NB4 (cell line): ENCODE results near the gene CASZ1.

Experiments used
- DNase-seq: peaks from one replicate; pipeline ENCODE4 v3.0.0; 2010; ENCODE audit warnings: low read depth
- H3K4me3 ChIP-seq: one replicate; pipeline ENCODE4 v1.5.1; 2011; ENCODE audit warnings: mild to moderate bottlenecking, low read depth, low read length, moderate library complexity
- CTCF ChIP-seq: IDR thresholded peaks from one replicate; pipeline ENCODE4 v1.5.1; 2012; ENCODE audit warnings: low read depth, low read length
- MAX ChIP-seq: IDR thresholded peaks from 2 replicates; pipeline ENCODE4 v1.6.1; 2011; ENCODE audit warnings: low read depth, low read length
- MYC ChIP-seq: IDR thresholded peaks from 2 replicates; pipeline ENCODE4 v1.6.1; 2011; ENCODE audit warnings: low read depth, low read length
- POLR2A ChIP-seq: IDR thresholded peaks from 2 replicates; pipeline ENCODE4 v1.6.1; 2011; ENCODE audit warnings: mild to moderate bottlenecking; ENCODE audit not compliant: insufficient read length; ENCODE audit errors: extremely low read depth

Gene CASZ1

GRCh38 chr1:10706376-10706913, 90.0 kb downstream of the CASZ1 start:
- H3K4me3 ChIP-seq, result no peak overlapping the region
- no peak for DNase-seq
- TF ChIP-seq MYC (no peak), MAX (no peak), POLR2A (no peak), CTCF (no peak)

GRCh38 chr1:10705953-10706352, 90.5 kb downstream of the CASZ1 start:
- H3K4me3 ChIP-seq, result no peak overlapping the region
- TF ChIP-seq POLR2A (no peak), MYC (no peak), CTCF (no peak), MAX (no peak)
- DNase-seq, result no peak

- TF ChIP-seq POLR2A (no peak), MYC (no peak), CTCF (no peak), MAX (no peak)
- H3K4me3 ChIP-seq, result no peak overlapping the region
- DNase-seq, result no peak
Measured at GRCh38 chr1:10704368-10704882, 92.0 kb downstream of the CASZ1 start.

- no peak for TF ChIP-seq CTCF
- TF ChIP-seq MAX, result no peak
- no peak for TF ChIP-seq POLR2A
- no peak for TF ChIP-seq MYC
- no peak for DNase-seq
- no peak overlapping the region for H3K4me3 ChIP-seq
Measured at GRCh38 chr1:10703702-10704101, 92.7 kb downstream of the CASZ1 start.

GRCh38 chr1:10701145-10701544, 95.3 kb downstream of the CASZ1 start:
- TF ChIP-seq POLR2A (no peak), CTCF (no peak), MAX (no peak), MYC (no peak)
- no peak overlapping the region for H3K4me3 ChIP-seq
- DNase-seq, result no peak

- TF ChIP-seq MYC (no peak), CTCF (no peak), POLR2A (no peak), MAX (no peak)
- H3K4me3 ChIP-seq, result no peak overlapping the region
- no peak for DNase-seq
Measured at GRCh38 chr1:10699470-10699835, 97.0 kb downstream of the CASZ1 start.
